HG03558 (cell line): Measurements from ENCODE around the gene ZNF662.

ENCODE experiments used
- ATAC-seq: cut with Tn5 transposase; IDR thresholded peaks from one replicate; pipeline ENCODE4 v1.9.1; 2021; ENCODE audit warnings: moderate number of reproducible peaks; ENCODE audit not compliant: unreplicated experiment; ENCODE audit errors: extremely low read depth

ZNF662 gene

GRCh38 chr3:42884324-42884723, 21.6 kb upstream of the ZNF662 start:
- no peak for ATAC-seq

DNA sequence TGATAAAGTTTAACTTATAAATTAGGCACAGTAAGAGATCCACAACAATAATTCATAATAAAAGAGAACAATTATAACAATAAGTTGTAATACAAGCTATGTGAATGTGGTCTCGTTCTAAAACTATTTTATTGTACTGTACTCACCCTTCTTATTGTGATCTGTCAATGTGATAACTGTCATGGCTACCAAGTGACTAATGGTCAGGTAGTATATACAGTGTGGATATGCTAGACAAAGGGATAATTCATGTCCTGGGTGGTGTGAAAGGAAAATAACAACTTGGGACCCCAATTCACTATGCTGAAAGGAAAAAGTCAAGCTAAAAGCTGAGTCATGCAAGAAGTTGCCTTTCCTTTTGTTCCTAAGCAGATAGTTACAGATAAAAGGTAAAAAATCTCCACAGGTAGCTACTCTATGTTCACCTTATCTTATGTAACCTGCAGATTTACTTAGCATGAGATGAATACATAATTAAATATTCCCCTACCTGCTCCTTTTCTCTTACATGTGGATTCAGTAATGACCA, 19.6 kb upstream of the ZNF662 start:
- ATAC-seq: no peak

- no peak for ATAC-seq
Observed at GRCh38 chr3:42887084-42887483, 18.9 kb upstream of the ZNF662 start.

DNA sequence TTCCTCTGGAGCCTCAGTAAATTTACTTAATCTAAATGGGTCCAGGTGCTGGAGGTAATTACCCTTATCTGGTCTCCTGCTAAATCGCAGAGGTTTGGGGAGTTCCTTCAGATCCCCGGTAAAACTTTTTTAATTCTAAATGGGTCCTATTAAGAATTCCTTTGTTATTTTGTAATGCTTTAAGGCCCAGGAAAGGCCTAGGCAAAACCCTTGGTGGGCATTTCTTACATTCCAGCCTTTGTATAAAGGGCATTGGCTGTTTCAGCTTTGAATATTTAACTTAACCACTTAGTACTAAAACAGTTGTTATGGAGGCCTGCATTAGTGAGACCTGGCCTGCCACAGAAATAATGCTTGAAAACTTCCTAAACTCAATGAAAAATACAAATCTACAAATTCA, 14.9 kb upstream of the ZNF662 start:
- no peak for ATAC-seq

DNA sequence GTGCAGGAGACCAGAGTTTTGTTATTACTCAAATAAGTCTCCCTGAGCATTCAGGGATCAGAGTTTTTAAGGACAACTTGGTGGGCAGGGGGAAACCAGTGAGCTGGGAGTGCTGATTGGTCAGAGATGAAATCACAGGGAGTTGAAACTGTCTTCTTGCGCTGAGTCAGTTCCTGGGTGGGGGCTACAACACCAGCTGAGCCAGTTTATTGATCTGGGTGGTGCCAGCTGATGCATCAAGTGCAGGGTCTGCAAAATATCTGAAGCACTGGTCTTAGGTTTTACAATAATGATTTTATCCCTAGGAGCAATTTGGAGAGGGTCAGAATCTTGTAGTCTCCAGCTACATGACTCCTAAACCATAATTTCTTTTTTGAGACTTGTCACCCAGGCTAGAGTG, 13.8 kb upstream of the ZNF662 start:
- ATAC-seq: no peak

DNA sequence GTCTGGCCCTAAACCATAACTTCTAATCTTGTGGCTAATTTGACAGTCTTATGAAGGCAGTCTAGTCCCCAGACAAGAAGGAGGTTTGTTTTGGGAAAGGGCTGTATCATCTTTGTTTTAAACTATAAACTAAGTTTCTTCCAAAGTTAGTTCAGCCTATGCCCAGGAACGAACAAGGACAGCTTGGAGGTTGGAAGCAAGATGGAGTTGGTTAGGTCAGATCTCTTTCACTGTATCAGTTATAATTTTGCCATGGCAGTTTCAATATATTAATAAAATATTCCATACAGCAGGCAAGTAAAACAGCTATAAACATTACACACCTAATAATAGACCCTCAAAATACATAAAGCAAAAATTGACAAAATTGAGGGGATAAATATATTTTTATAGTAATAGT, 13.1 kb upstream of the ZNF662 start:
- ATAC-seq: no peak

- ATAC-seq: no peak
Observed at GRCh38 chr3:42894698-42895579, 11.0 kb upstream of the ZNF662 start.

DNA sequence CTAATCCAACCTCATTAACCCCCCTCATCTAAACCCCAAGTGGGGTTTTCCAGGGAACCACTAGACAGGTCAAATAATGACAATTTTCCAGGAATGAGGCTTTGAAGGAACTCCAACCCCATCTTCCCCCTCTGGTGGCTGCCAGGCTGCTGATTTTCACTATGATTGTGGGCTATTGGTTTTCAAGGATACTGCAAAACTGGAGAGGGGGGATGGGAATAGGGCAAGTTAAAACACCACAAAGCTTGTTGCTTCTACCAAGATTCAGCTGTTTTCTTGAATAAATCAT, 10.4 kb upstream of the ZNF662 start:
- ATAC-seq: no peak

- no peak for ATAC-seq
Observed at GRCh38 chr3:42898896-42899675, 6.9 kb upstream of the ZNF662 start.

DNA sequence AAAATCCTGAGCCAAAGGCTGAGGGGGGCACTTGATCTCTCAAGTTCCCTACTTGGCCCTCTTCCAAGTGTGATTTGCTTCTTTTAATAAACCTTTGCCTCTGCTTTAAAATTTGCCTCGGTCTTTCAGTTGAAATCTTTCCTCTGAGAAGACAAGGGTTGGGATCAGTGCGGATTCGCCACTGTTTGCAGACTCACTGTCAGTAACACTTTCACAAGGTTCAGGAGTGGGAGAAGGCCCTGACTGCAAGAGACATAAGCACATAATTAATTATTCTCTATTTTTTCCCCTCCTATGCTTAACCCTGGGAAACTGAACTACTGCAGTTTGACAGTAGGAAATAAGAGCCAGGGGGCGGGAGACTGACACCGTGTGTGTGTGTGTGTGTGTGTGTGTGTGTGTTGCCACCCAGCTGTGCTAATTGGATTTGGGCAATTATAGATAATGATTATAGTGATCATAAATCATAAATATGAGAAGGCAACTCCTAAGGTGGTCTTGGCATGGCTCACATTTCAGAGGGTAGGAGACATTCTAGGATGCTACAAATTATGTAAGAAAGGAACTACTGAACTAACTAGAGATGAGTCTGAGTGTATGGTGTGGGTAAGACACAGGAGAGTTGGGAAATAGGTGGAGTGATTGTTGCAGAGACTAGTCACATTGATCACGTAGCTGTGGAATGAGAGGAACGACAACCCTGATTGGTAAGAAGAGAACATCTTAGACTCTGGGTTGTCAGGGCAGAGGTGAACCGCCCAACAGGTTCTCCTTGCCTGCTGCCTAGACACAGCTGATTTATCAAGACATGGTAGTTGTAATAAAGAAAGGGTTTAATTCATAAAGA, 5.5 kb upstream of the ZNF662 start:
- no peak for ATAC-seq

DNA sequence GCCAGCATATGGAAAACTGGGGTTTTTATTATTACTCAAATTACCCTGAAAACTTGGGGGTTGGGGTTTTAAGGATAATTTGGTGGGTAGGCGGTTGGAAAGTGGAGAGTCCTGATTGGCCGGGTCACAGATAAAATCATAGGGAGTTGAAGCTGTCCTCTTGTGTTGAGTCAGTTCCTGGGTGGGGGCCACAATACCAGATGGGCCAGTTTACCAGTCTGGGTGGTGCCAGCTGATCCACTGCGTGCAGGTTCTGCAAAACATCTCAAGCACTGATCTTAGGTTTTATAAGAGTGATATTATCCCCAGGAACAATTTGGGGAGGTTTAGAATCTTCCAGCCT, 4.9 kb upstream of the ZNF662 start:
- ATAC-seq: no peak

GRCh38 chr3:42902257-42902656, 3.7 kb upstream of the ZNF662 start:
- ATAC-seq: no peak

DNA sequence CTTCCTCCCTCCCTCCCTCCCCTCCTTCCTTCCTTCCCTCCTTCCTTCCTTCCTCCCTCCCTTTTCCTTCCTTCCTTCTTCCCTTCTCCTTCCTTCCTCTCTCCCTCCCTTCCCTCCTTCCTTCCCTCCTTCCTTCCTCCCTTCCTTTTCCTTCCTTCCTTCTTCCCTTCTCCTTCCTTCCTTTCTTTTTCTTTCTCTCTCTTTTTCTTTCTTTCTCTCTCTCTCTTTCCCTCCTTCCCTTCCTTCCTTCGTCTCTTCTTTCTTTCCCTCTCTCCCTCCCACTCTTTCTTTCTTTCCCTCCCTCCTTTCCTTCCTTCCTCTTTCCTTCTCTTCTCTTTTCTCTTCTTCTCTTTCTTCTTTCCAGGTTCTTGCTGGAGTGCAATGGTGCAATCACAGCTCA, 1.9 kb upstream of the ZNF662 start:
- no peak for ATAC-seq

- ATAC-seq: no peak
Observed at GRCh38 chr3:42905740-42906069, 237 bp upstream of the ZNF662 start.

GRCh38 chr3:42906848-42907183, 874 bp downstream of the ZNF662 start:
- no peak for ATAC-seq

GRCh38 chr3:42908675-42909074, 2.7 kb downstream of the ZNF662 start:
- ATAC-seq: no peak

DNA sequence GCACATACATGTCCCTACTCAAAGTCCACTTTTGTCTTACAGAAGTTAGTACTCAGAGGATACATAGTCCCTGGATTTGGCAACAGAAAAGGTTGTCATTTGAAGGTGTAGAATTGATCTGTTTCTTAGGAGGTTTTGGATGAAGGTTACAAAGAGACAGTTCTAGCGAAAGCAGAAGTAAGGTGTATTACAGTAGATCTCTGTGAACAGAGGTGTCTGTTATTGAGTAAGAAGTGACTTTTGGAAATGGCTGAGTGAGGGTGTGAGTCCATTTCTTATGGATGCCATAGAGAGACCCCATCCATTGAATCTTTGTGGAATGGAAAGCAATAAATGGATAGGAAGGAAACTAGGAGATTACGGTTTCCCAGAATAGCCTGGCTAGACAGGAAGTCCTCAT, 5.6 kb downstream of the ZNF662 start:
- no peak for ATAC-seq

- ATAC-seq: no peak
Observed at GRCh38 chr3:42914771-42915515, 9.0 kb downstream of the ZNF662 start.

DNA sequence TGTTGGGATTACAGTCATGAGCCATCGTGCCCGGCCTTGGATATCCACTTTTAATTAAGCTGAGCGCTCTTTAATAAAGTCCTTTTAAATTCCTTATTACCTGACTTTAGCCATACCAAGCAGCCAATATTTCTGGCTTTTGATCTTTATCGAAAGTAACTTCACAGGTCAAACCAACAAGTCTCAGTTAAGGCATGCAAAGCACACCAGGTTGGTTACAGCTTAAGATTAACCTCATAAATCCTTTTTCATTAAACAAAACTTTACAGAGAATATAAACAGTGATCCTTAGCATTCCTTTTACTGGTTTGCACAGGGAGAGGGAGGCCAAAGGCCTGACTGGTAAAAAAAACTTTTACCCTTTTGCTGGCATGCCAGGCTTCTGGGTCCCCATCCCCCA, 17.7 kb downstream of the ZNF662 start:
- ATAC-seq: no peak

GRCh38 chr3:42926310-42926709, 20.4 kb downstream of the ZNF662 start:
- ATAC-seq: no peak
